Astrocyte of the spinal cord (primary cell): ENCODE measurements around the gene CADPS.

Source experiments
- DNase-seq: peaks from one replicate; pipeline ENCODE4 v3.0.0; 2011; ENCODE audit warnings: low read depth, low spot score
- H3K4me3 ChIP-seq: 2 replicates; pipeline ENCODE4 v1.5.1; 2011; ENCODE audit warnings: low read depth, mild to moderate bottlenecking, low read length, moderate library complexity
- in situ Hi-C: cut with HindIII; loops from 2 replicates; pipeline ENCODE4 v1.10.0; 2017; ENCODE audit warnings: low sequenced_read_pairs
- TF ChIP-seq, protein P1 (sequence below): IDR thresholded peaks from 2 replicates; pipeline ENCODE4 v1.5.1; 2012; ENCODE audit warnings: low read depth, mild to moderate bottlenecking, low read length, inconsistent platforms

Gene CADPS

DNA sequence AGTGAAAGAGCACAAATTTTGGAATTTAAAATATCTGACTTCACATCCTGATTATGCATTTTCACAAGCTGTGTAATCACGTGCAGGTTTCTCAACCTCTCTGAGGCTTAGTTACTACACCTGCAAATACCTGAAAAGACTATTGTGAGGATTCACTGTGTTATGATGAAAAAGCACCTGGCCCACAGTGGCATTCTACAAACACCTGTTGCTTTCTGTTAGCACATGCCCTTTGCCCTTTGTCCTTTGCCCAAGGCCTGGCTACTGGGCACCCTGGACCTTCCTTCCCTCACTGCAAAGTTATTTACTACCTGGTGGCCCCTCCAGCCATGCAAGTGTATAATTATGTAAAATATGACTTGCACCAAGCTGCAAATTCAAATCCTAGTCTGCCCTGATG is 227.5 kb downstream of the CADPS start:
- in situ Hi-C loops = no loop called here
- no peak overlapping the region for H3K4me3 ChIP-seq
- TF ChIP-seq, protein P1, sequence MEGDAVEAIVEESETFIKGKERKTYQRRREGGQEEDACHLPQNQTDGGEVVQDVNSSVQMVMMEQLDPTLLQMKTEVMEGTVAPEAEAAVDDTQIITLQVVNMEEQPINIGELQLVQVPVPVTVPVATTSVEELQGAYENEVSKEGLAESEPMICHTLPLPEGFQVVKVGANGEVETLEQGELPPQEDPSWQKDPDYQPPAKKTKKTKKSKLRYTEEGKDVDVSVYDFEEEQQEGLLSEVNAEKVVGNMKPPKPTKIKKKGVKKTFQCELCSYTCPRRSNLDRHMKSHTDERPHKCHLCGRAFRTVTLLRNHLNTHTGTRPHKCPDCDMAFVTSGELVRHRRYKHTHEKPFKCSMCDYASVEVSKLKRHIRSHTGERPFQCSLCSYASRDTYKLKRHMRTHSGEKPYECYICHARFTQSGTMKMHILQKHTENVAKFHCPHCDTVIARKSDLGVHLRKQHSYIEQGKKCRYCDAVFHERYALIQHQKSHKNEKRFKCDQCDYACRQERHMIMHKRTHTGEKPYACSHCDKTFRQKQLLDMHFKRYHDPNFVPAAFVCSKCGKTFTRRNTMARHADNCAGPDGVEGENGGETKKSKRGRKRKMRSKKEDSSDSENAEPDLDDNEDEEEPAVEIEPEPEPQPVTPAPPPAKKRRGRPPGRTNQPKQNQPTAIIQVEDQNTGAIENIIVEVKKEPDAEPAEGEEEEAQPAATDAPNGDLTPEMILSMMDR = no peak
- DNase-seq = no peak

DNA sequence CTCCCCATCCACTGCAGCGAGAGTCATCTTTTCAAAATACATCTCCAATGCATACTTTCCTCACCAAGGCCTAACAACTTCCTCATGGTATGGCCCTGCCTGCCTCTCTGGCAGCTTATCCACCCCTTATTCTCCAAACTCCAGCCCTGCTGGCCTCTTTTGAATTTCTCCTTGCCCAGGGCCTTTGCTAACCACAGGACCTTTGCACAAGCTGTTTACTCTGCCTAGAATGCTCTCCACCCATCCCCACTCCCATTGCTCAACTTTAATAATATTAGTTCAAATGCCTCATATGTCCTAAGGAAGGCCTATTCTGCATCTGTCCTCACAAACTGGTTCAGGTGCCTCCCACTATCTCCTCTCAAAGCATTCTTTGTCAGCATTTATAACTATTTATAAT is 230.7 kb downstream of the CADPS start:
- no peak overlapping the region for H3K4me3 ChIP-seq
- in situ Hi-C loops = no loop called here
- no peak for DNase-seq
- TF ChIP-seq, protein P1 = no peak

DNA sequence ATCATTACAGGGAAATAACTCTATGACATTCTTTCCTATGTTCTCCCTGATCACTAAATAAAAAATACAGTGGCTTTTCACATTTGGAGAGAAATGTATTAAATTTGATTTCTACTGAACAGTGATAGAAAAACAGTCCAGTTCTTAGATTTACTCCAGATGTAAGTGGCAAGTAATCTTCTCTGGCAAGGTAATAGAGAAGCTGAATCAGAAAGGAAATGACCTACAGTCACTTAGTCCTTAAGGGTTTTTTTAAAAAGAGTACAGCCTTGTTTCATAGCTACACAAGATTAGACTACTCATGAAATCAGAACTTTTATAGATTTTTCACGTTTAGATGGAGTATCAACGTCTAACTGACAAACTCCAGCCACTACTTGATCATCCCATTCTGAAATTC is 236.9 kb downstream of the CADPS start:
- TF ChIP-seq, protein P1 = no peak
- in situ Hi-C loops = no loop called here
- no peak for DNase-seq
- H3K4me3 ChIP-seq = no peak overlapping the region

DNA sequence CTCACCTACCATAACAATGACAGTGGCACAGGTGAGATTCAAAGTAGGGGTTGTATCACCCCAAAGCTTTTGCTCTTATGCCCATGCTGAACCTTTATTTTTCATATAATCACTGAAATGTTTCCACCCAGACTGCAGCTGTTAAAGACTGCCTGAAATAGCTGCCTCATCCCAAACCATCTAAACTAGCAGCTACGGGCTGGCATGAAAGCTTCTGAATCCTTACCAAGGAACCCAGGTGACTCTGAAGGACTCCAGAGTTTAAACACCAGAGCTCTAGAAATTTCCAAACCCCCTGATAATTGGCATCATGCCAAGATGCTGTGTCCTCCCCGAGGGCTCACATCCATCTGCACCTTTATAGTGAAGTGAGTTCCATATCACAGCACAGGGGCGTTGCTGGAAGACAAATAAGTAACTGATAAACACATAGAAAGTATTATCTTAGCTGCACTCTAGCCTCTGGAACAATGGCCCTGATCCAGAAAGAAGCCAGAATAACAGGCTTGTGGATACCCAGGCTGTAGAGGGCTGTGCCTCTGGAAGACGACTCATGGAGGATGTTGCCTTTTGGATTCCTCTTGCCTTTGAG is 238.9 kb downstream of the CADPS start:
- TF ChIP-seq, protein P1 = no peak
- H3K4me3 ChIP-seq = no peak overlapping the region
- in situ Hi-C loops = no loop called here
- no peak for DNase-seq

DNA sequence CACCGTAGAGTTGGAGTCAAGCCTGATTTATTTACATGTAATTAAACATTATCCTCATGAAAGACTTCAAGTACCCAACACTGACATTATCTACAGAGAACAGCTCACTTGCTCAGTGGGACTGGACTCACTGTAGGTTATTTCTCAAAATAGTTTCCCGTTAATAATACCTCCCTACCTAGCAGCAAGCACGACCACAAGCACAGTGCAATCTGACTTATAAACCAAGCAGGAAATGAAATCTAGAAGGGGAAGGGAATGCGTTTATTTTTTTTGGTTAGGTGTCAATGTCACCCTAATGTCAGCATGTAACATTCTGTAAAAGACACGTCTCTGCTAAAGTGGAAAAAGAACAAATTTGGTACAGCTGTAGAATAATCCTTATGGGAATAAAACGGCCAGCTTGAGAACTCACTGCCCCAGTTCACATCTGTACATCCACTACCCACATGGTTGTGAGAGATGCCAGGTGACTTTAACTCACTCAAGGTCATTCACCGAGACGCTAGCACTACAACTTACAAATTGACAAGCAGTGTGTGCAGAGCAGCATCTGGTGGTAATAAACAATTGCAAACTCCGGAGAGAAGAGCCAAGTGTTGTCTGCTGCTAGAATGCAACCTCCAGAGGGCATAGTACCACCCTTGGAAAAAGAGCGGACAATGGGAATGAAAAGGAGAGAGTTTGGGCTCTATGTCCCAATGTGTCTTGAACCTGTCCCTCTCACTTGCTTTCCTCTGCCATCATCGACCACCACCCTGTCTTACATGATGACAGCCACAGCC is 242.5 kb downstream of the CADPS start:
- no peak overlapping the region for H3K4me3 ChIP-seq
- no peak for DNase-seq
- TF ChIP-seq, protein P1 = no peak
- in situ Hi-C loops = no loop called here

DNA sequence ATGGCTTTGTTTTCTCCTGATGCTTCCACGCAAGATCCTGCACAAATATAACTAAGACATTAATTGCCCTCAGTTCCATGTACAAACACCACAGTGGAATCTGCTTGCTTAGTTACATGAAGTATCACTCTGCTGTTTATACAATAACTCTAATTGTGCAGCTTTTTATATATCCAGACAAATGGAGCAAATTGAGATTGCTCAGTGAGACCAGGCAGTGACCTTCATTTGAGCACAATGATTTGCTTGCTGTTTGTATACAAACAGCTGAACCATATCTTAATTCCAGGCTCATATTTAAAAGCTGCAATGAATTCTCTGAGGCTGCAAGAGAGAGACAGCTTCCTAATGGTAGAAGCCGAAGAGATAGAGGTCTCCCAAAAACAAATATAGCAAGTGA is 243.7 kb downstream of the CADPS start:
- no peak overlapping the region for H3K4me3 ChIP-seq
- no peak for DNase-seq
- in situ Hi-C loops = no loop called here
- TF ChIP-seq, protein P1 = no peak
